Measurements from ENCODE around the gene SNRPF.
A peak's percentile ranks its signal among the peaks of the same experiment; 100 is the strongest.

SNRPF gene

DNA sequence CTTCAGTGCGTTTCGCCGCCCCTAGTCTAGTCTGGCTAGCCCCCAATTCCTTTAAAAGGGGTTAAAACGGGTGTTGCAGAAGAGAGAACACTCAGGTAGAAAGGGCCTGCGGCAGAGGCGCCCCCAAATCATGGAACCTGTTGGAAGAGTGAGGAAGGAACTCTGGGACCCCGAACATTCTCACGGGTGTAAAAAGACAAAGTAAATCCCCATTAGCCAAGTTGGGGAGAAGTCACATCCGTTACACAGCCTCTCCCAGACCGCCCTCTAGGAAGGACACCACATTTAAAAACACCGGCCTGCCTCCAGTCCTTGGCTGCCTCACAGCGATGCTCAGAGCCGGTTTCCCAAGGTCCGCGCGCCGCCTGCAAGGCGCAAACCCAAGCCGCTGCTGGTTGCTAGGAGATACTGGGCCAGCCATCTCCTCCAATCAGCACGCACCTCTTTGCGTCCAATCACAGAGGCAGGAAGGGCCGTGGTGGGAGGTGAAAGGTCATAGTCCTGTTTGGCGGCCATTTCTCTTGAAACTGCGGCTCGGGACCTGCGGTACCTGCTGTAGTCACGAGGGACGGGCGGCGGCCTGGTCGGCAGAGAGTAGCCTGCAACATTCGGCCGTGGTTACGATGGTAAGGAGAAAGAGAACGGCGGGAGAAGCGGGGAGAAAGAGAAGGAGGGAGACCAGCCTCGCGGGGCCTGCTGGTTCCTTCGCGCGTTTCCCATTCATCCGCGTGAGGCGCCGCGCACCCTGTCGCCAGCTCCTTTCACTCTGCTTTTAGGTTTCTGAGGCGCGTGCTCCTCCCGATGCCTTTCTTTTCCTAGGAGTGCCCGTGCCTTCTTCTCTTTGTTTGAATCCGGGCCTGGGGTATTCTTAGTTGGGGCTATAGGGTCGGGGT is at the start of gene SNRPF:
Gene SNRPF, plus strand, starts transcription at position 502 of the 893 bp plus-strand sequence. Its CDS starts 122 bp downstream, at position 624.
- TF ChIP-seq, protein P1, sequence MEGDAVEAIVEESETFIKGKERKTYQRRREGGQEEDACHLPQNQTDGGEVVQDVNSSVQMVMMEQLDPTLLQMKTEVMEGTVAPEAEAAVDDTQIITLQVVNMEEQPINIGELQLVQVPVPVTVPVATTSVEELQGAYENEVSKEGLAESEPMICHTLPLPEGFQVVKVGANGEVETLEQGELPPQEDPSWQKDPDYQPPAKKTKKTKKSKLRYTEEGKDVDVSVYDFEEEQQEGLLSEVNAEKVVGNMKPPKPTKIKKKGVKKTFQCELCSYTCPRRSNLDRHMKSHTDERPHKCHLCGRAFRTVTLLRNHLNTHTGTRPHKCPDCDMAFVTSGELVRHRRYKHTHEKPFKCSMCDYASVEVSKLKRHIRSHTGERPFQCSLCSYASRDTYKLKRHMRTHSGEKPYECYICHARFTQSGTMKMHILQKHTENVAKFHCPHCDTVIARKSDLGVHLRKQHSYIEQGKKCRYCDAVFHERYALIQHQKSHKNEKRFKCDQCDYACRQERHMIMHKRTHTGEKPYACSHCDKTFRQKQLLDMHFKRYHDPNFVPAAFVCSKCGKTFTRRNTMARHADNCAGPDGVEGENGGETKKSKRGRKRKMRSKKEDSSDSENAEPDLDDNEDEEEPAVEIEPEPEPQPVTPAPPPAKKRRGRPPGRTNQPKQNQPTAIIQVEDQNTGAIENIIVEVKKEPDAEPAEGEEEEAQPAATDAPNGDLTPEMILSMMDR (IDR thresholded peaks at IDR 0.05) = no peak

DNA sequence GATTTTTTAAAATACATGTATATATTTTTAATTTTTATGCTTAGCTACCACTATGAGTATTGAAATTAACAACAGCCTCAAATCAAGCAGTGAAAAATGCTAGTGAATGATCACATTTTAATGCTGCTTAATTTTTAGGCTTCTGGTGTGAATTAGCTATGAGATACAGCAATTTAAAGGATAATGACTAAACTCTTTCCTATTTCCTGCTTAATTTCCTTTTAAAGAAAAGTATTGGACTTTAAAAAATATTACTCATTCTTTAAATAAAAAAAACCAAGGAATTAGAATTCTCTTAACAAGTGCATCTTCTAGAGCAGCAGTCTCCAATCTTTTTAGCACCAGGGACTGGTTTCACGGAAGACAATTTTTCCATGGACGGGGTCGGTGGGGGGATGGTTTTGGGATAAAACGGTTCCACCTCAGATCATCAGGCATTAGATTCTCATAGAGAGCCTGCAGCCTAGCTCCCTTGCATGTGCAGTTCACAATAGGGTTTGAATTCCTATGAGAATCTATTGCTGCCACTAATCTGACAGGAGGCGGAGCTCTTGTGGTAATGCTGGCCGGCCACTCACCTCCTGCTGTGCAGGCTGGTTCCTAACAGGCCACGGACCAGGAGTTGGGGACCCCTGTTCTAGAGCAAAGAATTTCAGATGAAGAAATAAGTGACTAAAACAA is 49.6 kb upstream of the SNRPF start:
- TF ChIP-seq, protein P1 (IDR thresholded peaks at IDR 0.05) = no peak

DNA sequence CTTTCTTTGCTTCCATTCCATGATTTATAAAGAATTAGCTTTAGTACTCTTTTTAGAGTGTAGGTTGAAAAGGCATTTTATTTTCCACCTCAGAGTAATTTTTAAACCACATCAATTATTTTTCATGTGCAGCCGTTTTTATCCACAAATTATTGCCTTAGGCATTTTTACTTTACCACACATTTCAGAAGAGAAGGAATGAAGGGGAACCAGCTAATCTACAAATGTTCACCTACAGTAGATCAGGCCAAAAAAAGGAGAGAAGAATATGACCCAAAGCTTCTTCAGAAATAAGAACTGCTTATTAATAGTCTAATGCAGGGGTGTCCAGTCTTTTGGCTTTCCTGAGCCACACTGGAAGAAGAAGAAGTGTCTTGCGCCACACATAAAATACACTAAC is 48.3 kb upstream of the SNRPF start:
- TF ChIP-seq, protein P1 (IDR thresholded peaks at IDR 0.05) = no peak

DNA sequence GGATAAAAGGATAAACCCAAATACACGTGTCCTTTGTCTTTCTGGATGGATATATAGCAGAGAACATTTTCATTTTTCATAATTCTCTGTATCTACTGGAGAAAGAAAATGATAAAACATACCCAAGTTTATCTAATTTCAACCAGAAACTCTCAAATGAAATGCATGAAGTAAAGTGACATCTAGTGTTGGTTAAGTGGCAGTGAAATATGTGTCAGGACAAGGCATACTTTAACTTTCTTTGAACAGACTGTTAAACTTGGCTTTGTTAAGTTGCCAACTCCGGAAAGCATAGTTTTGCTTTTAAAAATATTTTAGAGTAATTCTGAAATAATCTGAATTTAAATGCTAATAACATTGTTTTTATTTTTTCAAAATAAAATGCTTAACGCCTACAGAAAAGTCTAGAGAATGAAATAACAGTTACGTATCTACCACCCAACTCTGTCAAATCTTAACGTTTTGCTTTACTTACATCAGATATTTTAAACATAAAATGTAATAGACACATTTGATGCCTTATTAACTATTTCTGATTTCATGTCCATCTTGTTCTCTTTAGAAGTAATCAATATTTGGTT is 43.0 kb upstream of the SNRPF start:
- TF ChIP-seq, protein P1 (IDR thresholded peaks at IDR 0.05) = peak; percentile 89

DNA sequence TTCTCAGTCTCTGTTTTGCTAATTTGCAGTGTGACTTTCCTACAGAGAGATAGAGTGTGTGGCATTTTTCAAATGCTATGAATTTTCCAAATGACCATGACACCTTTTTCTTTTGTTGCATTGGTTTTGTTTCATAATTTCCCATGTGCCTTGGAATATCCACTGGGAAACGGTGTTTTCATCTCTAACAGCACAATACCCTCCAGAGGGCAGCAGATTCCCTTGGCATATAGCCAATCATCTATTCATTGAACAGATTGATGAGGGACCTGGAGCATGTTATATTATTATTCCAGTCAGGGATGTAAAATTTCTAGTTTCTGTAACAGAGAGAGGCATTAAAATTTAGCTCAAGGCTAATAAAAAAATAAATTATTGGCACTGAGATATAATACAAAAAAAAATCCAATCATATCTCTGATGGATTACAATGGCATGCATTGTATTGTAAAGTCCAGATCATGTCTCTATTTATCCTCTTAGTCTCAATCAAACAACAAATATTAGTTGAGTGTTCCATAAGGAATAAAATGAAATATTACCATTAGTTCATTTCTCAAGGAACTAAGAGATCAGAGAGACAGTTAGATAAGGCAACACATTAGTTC is 38.6 kb upstream of the SNRPF start:
- TF ChIP-seq, protein P1 (IDR thresholded peaks at IDR 0.05) = peak; percentile 76

DNA sequence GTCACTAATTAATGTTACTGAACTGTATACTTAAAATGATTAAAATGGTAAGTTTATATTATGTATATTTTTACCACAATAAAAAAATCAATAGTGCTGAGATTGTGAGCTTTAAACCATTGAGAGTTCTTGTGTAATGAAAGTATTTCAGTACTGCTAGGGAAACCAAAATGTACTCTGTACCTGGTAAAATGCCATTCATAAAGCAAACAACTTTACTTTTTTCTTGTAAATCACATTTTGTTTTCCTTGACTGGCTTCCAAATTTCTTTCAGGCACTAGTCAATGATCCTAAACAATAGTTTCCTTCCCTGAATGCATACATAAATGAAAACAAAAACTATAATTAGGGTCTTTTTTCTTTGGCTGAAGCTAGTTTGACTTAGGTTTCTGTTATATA is 29.4 kb upstream of the SNRPF start:
- TF ChIP-seq, protein P1 (IDR thresholded peaks at IDR 0.05) = no peak

DNA sequence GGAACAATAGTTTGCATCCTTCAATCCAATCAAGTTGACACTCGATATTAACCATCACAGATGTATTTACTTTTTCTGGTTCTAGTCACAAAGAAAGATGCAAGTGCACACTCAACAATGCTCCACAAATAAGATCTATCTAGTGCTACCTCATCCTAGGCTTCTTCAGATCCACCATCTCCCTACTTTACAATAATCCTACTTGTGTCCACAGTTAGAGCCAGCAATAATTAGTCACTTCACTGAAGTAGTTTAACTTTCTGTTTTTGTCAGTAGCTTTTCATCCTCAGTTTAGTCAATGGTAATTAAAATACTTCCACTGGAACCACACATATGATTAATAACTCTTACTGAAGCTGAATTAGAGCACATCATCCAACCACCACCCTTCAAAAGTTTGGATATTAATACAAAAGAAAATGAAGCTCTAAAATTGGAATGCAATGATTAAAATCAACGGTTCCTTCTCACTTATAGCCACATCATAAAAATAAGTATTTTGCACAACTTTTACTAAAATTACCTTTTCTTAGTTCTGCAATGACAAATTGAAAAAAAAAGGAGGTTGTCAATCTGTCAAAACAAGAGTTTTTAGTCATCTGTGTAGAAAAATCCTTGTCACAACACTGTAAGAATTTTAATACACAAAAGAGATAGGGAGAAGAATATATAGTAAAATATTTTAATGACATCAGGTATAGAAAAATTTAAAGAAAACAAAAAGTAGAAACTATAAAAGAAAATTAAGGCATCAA is 28.2 kb upstream of the SNRPF start:
- TF ChIP-seq, protein P1 (IDR thresholded peaks at IDR 0.05) = no peak

All from LNCAP (cell line).